ENCODE results near the gene CCDC34.

CCDC34 gene

GRCh38 chr11:27406498-27407354 is 43.7 kb upstream of the CCDC34 start:
- H3K27ac ChIP-seq, result no peak overlapping the region

GRCh38 chr11:27405134-27405533 is 42.1 kb upstream of the CCDC34 start:
- H3K27ac ChIP-seq, result no peak overlapping the region
- TF ChIP-seq CTCF (conservative IDR thresholded peaks at IDR 0.05), result no peak

More at GRCh38 chr11:27406498-27407354, 43.7 kb upstream of the CCDC34 start:
- no peak for TF ChIP-seq CTCF (conservative IDR thresholded peaks at IDR 0.05)

GRCh38 chr11:27404427-27404826 is 41.4 kb upstream of the CCDC34 start:
- no peak for TF ChIP-seq CTCF (conservative IDR thresholded peaks at IDR 0.05)
- no peak overlapping the region for H3K27ac ChIP-seq

- peak overlapping the region; percentile 14; the same call in 1 of the 2 replicates for H3K27ac ChIP-seq
- TF ChIP-seq CTCF (conservative IDR thresholded peaks at IDR 0.05), result no peak
These were observed 40.2 kb upstream of the CCDC34 start for GRCh38 chr11:27403195-27403594.

GRCh38 chr11:27402450-27402849 is 39.4 kb upstream of the CCDC34 start:
- TF ChIP-seq CTCF (conservative IDR thresholded peaks at IDR 0.05), result no peak
- peak overlapping the region; percentile 14; the same call in 1 of the 2 replicates for H3K27ac ChIP-seq

GRCh38 chr11:27401833-27402316 is 38.9 kb upstream of the CCDC34 start:
- H3K27ac ChIP-seq, result peak overlapping the region; percentile 14; the same call in 1 of the 2 replicates
- no peak for TF ChIP-seq CTCF (conservative IDR thresholded peaks at IDR 0.05)

GRCh38 chr11:27401280-27401832 is 38.3 kb upstream of the CCDC34 start:
- H3K27ac ChIP-seq, result 0 out of 2 replicates have a peak overlapping the region, but pooled peaks have one; percentile 14
- no peak for TF ChIP-seq CTCF (conservative IDR thresholded peaks at IDR 0.05)
